ENCODE data around the gene ZNF33B. TPM values are rescaled to one million over a fixed set of nuclear protein-coding genes. Genes with fewer than 3 reads are reported as not detected.

Gene ZNF33B
- total RNA-seq, 4 donors from 2014 or later, result 6.5 to 20.4 (median 8.4) TPM

DNA sequence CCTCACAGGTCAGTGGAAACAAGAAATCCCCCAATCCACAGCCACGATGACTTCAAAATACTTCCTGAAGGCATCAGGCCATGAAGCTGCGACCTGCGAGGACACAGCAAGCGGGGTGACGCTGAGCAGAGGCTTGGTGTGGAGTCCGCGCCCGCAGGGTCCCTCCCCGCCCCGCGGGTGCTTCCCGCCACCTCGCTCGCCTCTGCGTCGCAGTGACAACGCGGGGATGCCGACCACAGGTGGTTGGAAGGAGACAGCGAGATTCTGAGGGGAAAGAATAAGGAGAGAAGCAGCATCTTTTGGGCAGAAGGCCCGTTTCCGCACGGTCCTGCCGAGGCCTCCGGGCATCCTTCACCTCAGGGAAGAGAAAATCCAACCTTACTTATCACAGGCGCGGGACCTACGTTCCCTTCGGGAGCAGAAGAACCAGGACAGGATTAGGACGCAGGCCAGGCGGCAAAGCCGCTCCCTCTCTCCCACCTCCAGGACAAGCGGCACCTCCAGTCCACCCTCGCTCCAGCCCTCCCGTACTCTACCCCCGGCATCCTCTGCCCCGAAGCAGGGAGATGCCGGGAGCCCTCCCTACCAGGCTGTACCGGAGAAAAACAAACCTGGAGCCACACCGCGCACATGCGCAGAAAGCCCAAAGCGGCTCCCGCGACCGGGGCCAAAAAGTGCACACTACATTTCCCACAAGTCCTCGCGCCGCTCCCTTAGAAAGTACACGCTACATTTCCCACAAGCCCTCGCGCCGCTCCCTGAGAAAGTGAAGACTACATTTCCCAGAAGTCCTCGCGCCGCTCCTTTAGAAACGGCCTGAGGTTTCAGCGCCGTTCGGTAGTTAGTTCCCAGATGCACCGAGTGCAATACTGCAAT lies 85.9 kb downstream of the ZNF33B start:
- peak in 1 of 4 donors; percentile 42 for TF ChIP-seq POLR2A (IDR thresholded peaks at IDR 0.05)
- TF ChIP-seq, protein P1, sequence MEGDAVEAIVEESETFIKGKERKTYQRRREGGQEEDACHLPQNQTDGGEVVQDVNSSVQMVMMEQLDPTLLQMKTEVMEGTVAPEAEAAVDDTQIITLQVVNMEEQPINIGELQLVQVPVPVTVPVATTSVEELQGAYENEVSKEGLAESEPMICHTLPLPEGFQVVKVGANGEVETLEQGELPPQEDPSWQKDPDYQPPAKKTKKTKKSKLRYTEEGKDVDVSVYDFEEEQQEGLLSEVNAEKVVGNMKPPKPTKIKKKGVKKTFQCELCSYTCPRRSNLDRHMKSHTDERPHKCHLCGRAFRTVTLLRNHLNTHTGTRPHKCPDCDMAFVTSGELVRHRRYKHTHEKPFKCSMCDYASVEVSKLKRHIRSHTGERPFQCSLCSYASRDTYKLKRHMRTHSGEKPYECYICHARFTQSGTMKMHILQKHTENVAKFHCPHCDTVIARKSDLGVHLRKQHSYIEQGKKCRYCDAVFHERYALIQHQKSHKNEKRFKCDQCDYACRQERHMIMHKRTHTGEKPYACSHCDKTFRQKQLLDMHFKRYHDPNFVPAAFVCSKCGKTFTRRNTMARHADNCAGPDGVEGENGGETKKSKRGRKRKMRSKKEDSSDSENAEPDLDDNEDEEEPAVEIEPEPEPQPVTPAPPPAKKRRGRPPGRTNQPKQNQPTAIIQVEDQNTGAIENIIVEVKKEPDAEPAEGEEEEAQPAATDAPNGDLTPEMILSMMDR (IDR thresholded peaks at IDR 0.05), result peak in 1 of 6 experiments; percentile 40
- no peaks in the 10 kb centered on the region for H3K36me3 ChIP-seq
- peaks cover 7 to 32% (median 12%) of the 10 kb centered on the region in 3 donors for H3K4me1 ChIP-seq
- H3K4me3 ChIP-seq, result peak overlapping the region; percentile 68 to 87 (median 72)
- no peaks in the 10 kb centered on the region for H3K9me3 ChIP-seq
- peak overlapping the region; percentile 64 to 81 (median 72) for H3K27ac ChIP-seq
- 0% methylated on average over 8 to 38 of the region's 61 CpGs for WGBS, 2 donors
- intact Hi-C loops (cut with DNase I), result no loop called here
- DNase-seq, result peak; percentile 88
- H3K27me3 ChIP-seq, result no peaks in the 10 kb centered on the region

DNA sequence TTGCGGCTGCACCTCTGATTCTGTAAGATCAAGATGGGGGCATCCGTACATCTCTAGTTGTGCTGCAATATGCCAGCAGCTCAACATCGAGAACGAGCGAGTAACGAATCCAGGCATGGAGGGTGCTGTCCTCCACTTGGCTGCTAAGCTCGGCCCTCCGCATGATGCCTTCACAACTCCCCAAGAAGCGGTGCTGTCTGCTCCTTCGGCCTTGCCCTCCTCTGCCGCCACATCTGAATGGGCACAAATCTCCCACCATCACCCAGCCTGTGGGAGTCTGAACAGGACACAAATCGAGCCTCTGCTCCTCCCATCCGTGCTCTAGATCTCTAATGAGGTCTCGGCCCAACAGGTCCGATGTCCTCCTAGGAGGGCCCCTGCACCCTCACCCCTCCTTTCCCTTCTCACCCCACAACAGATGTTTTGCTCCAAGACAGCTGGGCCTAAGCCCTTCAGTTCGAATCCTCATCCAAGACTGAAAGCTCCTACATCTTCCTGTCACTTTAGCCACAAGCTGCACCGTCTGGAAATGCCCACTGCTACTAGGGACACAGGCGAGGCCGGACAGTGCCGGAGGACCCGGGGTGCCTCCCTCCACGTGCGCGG lies 86.7 kb downstream of the ZNF33B start:
- H3K27ac ChIP-seq, result peak overlapping the region in 2 of 4 donors; percentile 78 to 81
- H3K36me3 ChIP-seq, result no peaks in the 10 kb centered on the region
- DNase-seq, result no peak
- no peaks in the 10 kb centered on the region for H3K27me3 ChIP-seq
- peaks cover 7 to 32% (median 12%) of the 10 kb centered on the region in 3 donors for H3K4me1 ChIP-seq
- intact Hi-C loops (cut with DNase I), result no loop called here
- H3K4me3 ChIP-seq, result peak overlapping the region; percentile 68 to 87 (median 72)
- H3K9me3 ChIP-seq, result no peaks in the 10 kb centered on the region
- TF ChIP-seq POLR2A (IDR thresholded peaks at IDR 0.05), result no peak
- TF ChIP-seq, protein P1 (IDR thresholded peaks at IDR 0.05), result no peak
- 41 to 48% methylated on average over 13 to 22 of the region's 24 CpGs for WGBS, 2 donors

DNA sequence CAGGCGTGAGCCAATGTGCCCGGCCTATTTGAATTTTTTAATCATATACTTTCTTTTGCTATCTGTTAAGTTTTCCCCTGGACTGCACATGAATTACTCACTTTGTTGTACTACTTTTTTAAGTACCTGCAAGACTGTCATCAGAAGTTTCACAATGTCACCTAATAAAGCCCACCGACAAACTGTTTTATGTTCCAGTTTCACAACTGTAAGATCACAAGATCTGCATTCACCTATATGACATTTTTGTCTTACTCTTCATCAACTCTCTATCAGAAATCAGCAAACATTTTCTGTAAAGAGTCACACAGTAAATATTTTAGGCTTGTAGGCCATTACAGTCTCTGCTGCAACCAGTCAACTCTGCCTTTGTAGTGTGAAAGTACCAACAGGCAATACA lies 88.5 kb downstream of the ZNF33B start:
- 98 to 100% methylated on average over 3 of the region's 3 CpGs for WGBS, 2 donors

DNA sequence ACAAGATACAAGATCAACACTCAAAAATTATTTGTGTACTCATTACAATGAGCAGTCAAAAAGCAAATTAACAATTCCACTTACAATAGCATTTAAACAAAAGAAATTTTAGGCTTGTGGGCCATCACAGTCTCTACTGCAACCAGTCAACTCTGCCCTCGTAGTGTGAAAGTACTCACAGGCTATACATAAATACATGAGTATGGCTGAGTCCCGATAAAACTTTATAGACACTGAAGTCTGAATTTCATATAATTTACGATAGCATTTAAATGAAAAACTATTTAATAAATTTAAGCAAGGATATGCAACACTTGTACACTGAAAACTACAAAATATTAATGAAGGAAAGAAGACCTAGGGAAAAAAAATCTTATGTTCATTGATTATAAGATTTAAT lies 90.1 kb downstream of the ZNF33B start:
- Histone ChIP-seq H3K36me3 (peaks cover 0 to 17% (median 0%) of the 10 kb centered on the region in 3 donors), H3K9me3 (peaks cover 0 to 28% (median 0%) of the 10 kb centered on the region in 3 donors), H3K4me1 (peaks cover 7 to 29% (median 9%) of the 10 kb centered on the region in 3 donors), H3K27me3 (no peaks in the 10 kb centered on the region), H3K27ac (no peak overlapping the region), H3K4me3 (no peak overlapping the region)
- intact Hi-C loops (cut with DNase I), result no loop called here
- DNase-seq, result no peak
- WGBS, 2 donors, result 92 to 96% methylated on average over 3 of the region's 3 CpGs
- no peak for TF ChIP-seq POLR2A (IDR thresholded peaks at IDR 0.05)

More for the DNA sequence above, 88.5 kb downstream of the ZNF33B start:
- H3K9me3 ChIP-seq, result peaks cover 0 to 13% (median 0%) of the 10 kb centered on the region in 3 donors
- TF ChIP-seq, protein P1 (IDR thresholded peaks at IDR 0.05), result no peak
- TF ChIP-seq POLR2A (IDR thresholded peaks at IDR 0.05), result no peak
- H3K36me3 ChIP-seq, result peaks cover 0 to 1% (median 0%) of the 10 kb centered on the region in 3 donors
- H3K27me3 ChIP-seq, result no peaks in the 10 kb centered on the region
- H3K27ac ChIP-seq, result no peak overlapping the region
- H3K4me3 ChIP-seq, result no peak overlapping the region
- H3K4me1 ChIP-seq, result peaks cover 7 to 32% (median 12%) of the 10 kb centered on the region in 3 donors
- intact Hi-C loops (cut with DNase I), result no loop called here
- DNase-seq, result no peak

DNA sequence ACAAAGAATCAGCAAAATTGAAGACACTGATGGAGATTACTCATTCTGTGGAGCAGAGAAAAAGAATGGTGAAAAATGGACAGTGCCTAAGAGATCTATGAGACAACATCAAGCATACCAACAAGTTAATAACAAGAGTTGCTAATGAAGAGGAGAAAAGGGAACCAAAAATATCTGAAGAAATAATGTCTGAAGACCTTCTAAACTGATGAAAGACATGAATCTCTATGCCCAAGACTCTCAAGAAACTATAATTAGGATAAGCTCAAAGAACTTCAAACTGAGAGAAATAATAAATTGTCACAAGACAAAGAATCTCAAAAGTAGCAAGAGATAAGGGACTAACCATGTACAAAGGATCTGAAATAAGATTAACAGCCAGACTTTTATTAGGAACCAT lies 93.4 kb downstream of the ZNF33B start:
- peaks cover 0 to 33% (median 0%) of the 10 kb centered on the region in 3 donors for H3K36me3 ChIP-seq
- H3K9me3 ChIP-seq, result peaks cover 0 to 61% (median 12%) of the 10 kb centered on the region in 3 donors
- peaks cover 0 to under 1% (median 0%) of the 10 kb centered on the region in 3 donors for H3K4me1 ChIP-seq
- TF ChIP-seq, protein P1 (IDR thresholded peaks at IDR 0.05), result no peak
- no peak for TF ChIP-seq POLR2A (IDR thresholded peaks at IDR 0.05)
- H3K27ac ChIP-seq, result no peak overlapping the region
- no peaks in the 10 kb centered on the region for H3K27me3 ChIP-seq
- intact Hi-C loops (cut with DNase I), result no loop called here
- DNase-seq, result no peak
- no peak overlapping the region for H3K4me3 ChIP-seq
